Skeletal muscle satellite cell (primary cell): ENCODE results near the gene TSPAN9.

Source experiments
- H3K27me3 ChIP-seq: 2 replicates; pipeline ENCODE4 v1.7.0; 2013; ENCODE audit warnings: low read length; ENCODE audit not compliant: control insufficient read depth, insufficient read depth
- H3K36me3 ChIP-seq: 2 replicates; pipeline ENCODE4 v1.7.0; 2013; ENCODE audit warnings: mild to moderate bottlenecking, control low read depth, low read length; ENCODE audit not compliant: insufficient read depth
- H3K4me1 ChIP-seq: 2 replicates; pipeline ENCODE4 v1.7.0; 2013; ENCODE audit warnings: low read length; ENCODE audit not compliant: control insufficient read depth, insufficient read depth
- H3K4me2 ChIP-seq: 2 replicates; pipeline ENCODE4 v1.7.0; 2013; ENCODE audit warnings: mild to moderate bottlenecking, low read length
- H3K4me3 ChIP-seq: 2 replicates; pipeline ENCODE4 v1.7.0; 2013; ENCODE audit warnings: low read length
- H3K9ac ChIP-seq: 2 replicates; pipeline ENCODE4 v1.7.0; 2013; ENCODE audit warnings: mild to moderate bottlenecking, low read depth, low read length, moderate library complexity
- H3K9me3 ChIP-seq: replicated peaks from 2 replicates; pipeline ENCODE4 v1.7.0; 2013; ENCODE audit warnings: mild to moderate bottlenecking, control low read depth, low read length

The TSPAN9 gene

GRCh38 chr12:3250576-3250975 lies 173.4 kb downstream of the TSPAN9 start:
- Histone ChIP-seq H3K4me3 (no peak overlapping the region), H3K9ac (no peak overlapping the region), H3K4me1 (no peaks in the 10 kb centered on the region), H3K4me2 (no peak overlapping the region), H3K36me3 (no peaks in the 10 kb centered on the region), H3K27me3 (peaks cover 45% of the 10 kb centered on the region), H3K9me3 (no peaks in the 10 kb centered on the region)

GRCh38 chr12:3251067-3251466 lies 173.9 kb downstream of the TSPAN9 start:
- no peaks in the 10 kb centered on the region for H3K9me3 ChIP-seq
- no peak overlapping the region for H3K4me3 ChIP-seq
- H3K4me1 ChIP-seq, result no peaks in the 10 kb centered on the region
- H3K27me3 ChIP-seq, result peaks cover 45% of the 10 kb centered on the region
- H3K9ac ChIP-seq, result no peak overlapping the region
- no peak overlapping the region for H3K4me2 ChIP-seq
- no peaks in the 10 kb centered on the region for H3K36me3 ChIP-seq

GRCh38 chr12:3251691-3252090 lies 174.5 kb downstream of the TSPAN9 start:
- H3K4me1 ChIP-seq, result no peaks in the 10 kb centered on the region
- H3K4me3 ChIP-seq, result no peak overlapping the region
- no peak overlapping the region for H3K9ac ChIP-seq
- no peak overlapping the region for H3K4me2 ChIP-seq
- H3K36me3 ChIP-seq, result no peaks in the 10 kb centered on the region
- peaks cover 44% of the 10 kb centered on the region for H3K27me3 ChIP-seq
- H3K9me3 ChIP-seq, result no peaks in the 10 kb centered on the region

GRCh38 chr12:3252450-3252891 lies 175.3 kb downstream of the TSPAN9 start:
- no peaks in the 10 kb centered on the region for H3K9me3 ChIP-seq
- no peaks in the 10 kb centered on the region for H3K36me3 ChIP-seq
- no peak overlapping the region for H3K4me2 ChIP-seq
- H3K4me3 ChIP-seq, result no peak overlapping the region
- H3K27me3 ChIP-seq, result peaks cover 38% of the 10 kb centered on the region
- no peaks in the 10 kb centered on the region for H3K4me1 ChIP-seq
- no peak overlapping the region for H3K9ac ChIP-seq

GRCh38 chr12:3253682-3254275 lies 176.6 kb downstream of the TSPAN9 start:
- Histone ChIP-seq H3K4me2 (no peak overlapping the region), H3K27me3 (peaks cover 31% of the 10 kb centered on the region), H3K4me3 (no peak overlapping the region), H3K9ac (no peak overlapping the region), H3K36me3 (no peaks in the 10 kb centered on the region), H3K4me1 (no peaks in the 10 kb centered on the region), H3K9me3 (no peaks in the 10 kb centered on the region)

- Histone ChIP-seq H3K4me3 (no peak overlapping the region), H3K9me3 (no peaks in the 10 kb centered on the region), H3K27me3 (peaks cover 31% of the 10 kb centered on the region), H3K4me1 (no peaks in the 10 kb centered on the region), H3K4me2 (no peak overlapping the region), H3K9ac (no peak overlapping the region), H3K36me3 (no peaks in the 10 kb centered on the region)
Measured at GRCh38 chr12:3255057-3255456, 177.9 kb downstream of the TSPAN9 start.

GRCh38 chr12:3256103-3256631 lies 179.0 kb downstream of the TSPAN9 start:
- H3K27me3 ChIP-seq, result peaks cover 25% of the 10 kb centered on the region
- no peak overlapping the region for H3K9ac ChIP-seq
- no peak overlapping the region for H3K4me2 ChIP-seq
- H3K9me3 ChIP-seq, result no peaks in the 10 kb centered on the region
- H3K4me1 ChIP-seq, result no peaks in the 10 kb centered on the region
- H3K36me3 ChIP-seq, result no peaks in the 10 kb centered on the region
- no peak overlapping the region for H3K4me3 ChIP-seq

GRCh38 chr12:3257411-3257810 lies 180.2 kb downstream of the TSPAN9 start:
- Histone ChIP-seq H3K36me3 (no peaks in the 10 kb centered on the region), H3K9me3 (no peaks in the 10 kb centered on the region), H3K9ac (no peak overlapping the region), H3K4me2 (no peak overlapping the region), H3K4me3 (no peak overlapping the region), H3K27me3 (peaks cover 15% of the 10 kb centered on the region), H3K4me1 (no peaks in the 10 kb centered on the region)

GRCh38 chr12:3259973-3260372 lies 182.8 kb downstream of the TSPAN9 start:
- H3K27me3 ChIP-seq, result peaks cover 2% of the 10 kb centered on the region
- H3K4me1 ChIP-seq, result no peaks in the 10 kb centered on the region
- no peak overlapping the region for H3K4me3 ChIP-seq
- no peak overlapping the region for H3K4me2 ChIP-seq
- no peak overlapping the region for H3K9ac ChIP-seq
- no peaks in the 10 kb centered on the region for H3K9me3 ChIP-seq
- H3K36me3 ChIP-seq, result no peaks in the 10 kb centered on the region

GRCh38 chr12:3261782-3262359 lies 184.7 kb downstream of the TSPAN9 start:
- Histone ChIP-seq H3K4me1 (peaks cover 5% of the 10 kb centered on the region), H3K4me2 (no peak overlapping the region), H3K36me3 (no peaks in the 10 kb centered on the region), H3K27me3 (peaks cover 17% of the 10 kb centered on the region), H3K9me3 (no peaks in the 10 kb centered on the region), H3K9ac (no peak overlapping the region), H3K4me3 (no peak overlapping the region)

- Histone ChIP-seq H3K36me3 (no peaks in the 10 kb centered on the region), H3K9me3 (no peaks in the 10 kb centered on the region), H3K4me2 (no peak overlapping the region), H3K4me1 (peaks cover 5% of the 10 kb centered on the region), H3K4me3 (no peak overlapping the region), H3K27me3 (peaks cover 17% of the 10 kb centered on the region), H3K9ac (no peak overlapping the region)
Measured at GRCh38 chr12:3262470-3262869, 185.3 kb downstream of the TSPAN9 start.

GRCh38 chr12:3263282-3263681 lies 186.1 kb downstream of the TSPAN9 start:
- H3K4me3 ChIP-seq, result no peak overlapping the region
- H3K9ac ChIP-seq, result no peak overlapping the region
- no peak overlapping the region for H3K4me2 ChIP-seq
- no peaks in the 10 kb centered on the region for H3K9me3 ChIP-seq
- peaks cover 5% of the 10 kb centered on the region for H3K4me1 ChIP-seq
- no peaks in the 10 kb centered on the region for H3K36me3 ChIP-seq
- H3K27me3 ChIP-seq, result peaks cover 21% of the 10 kb centered on the region
